Measurements from ENCODE around the gene FAHD2A.
"Not testable (repeated sequence)": the region's sequence is repeated elsewhere in the genome, so short reads cannot be mapped to it uniquely, and the experiment has no call there.

The FAHD2A gene

DNA sequence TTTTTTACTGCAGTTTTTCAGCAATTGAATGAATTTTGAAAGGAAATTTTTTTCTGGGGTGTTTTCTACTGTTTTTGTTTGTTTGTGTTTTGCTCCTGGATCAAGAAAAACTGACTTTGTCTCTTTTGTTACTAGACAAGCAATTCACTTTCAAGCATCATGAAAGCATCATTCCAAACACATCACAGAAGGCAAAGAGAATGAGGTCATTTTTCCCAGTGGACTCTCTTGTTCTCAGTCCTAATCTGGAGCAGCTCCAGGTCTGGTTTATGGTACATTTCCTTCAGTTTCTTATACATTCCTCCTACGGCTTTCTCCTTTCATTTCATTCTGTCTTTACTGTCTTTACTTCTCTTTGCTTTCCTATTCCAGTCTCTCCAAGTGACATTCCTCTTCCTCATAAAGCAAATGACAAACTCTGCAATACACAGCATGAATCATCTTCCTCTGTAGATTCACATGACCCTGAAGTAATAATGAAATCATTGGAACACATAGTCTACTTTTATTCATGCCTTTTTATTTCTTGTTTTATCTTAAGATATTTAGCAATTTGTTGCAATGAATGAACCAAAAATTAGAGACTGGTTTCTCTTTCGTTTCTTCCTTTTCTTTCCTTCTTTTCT is 40.1 kb downstream of the FAHD2A start:
- not testable (repeated sequence) for DNase-seq

DNA sequence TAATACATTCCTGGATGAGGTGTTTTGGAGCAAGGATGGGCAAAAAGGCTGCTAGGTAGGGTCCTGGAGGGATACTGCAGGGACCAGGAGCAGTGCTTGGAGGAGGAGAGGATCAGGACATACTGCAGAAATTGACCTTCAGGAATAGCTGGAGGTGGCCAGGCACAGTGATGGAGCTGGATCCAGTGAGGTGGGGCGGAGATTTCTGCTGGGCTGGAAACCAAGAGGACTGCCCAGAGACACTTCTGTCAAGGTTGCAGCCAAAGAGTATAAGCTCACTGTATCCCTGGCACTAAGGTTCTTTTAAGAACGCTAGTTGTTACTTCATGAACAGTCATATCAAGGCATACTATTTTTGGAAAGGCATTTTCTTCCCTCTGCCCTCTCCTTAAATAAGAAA is 42.8 kb downstream of the FAHD2A start:
- not testable (repeated sequence) for DNase-seq

GRCh38 chr2:95463292-95463691 is 60.8 kb downstream of the FAHD2A start:
- not testable (repeated sequence) for DNase-seq

Measured in DMS 273 treated with DMSO at 0.1 percent for 48 hours (cell line).